ENCODE results near the gene ZMYND8.

The ZMYND8 gene

GRCh38 chr20:47319517-47320252, 36.8 kb downstream of the ZMYND8 start:
- Mint-ChIP-seq H3K27me3 (ENCODE audit: low read depth) (no peaks in the 10 kb centered on the region), H3K27ac (peak overlapping the region; percentile 70), H3K4me3 (peak overlapping the region; percentile 65), H3K4me1 (ENCODE audit: low read depth) (peaks cover 49% of the 10 kb centered on the region), H3K36me3 (ENCODE audit: low read depth) (peaks cover 14% of the 10 kb centered on the region), H3K9me3 (no peaks in the 10 kb centered on the region)
- DNase-seq (ENCODE audit: low spot score): no peak

- Mint-ChIP-seq H3K27me3 (ENCODE audit: low read depth) (no peaks in the 10 kb centered on the region), H3K36me3 (ENCODE audit: low read depth) (peaks cover 16% of the 10 kb centered on the region), H3K27ac (peak overlapping the region; percentile 70), H3K4me3 (peak overlapping the region; percentile 65), H3K4me1 (ENCODE audit: low read depth) (peaks cover 52% of the 10 kb centered on the region), H3K9me3 (no peaks in the 10 kb centered on the region)
- DNase-seq (ENCODE audit: low spot score): no peak
These were observed 37.6 kb downstream of the ZMYND8 start for GRCh38 chr20:47318586-47319516.

GRCh38 chr20:47318027-47318585, 38.4 kb downstream of the ZMYND8 start:
- H3K4me3 Mint-ChIP-seq: peak overlapping the region; percentile 65

GRCh38 chr20:47317127-47317895, 39.2 kb downstream of the ZMYND8 start:
- peaks cover 18% of the 10 kb centered on the region for H3K36me3 Mint-ChIP-seq (ENCODE audit: low read depth)
- DNase-seq (ENCODE audit: low spot score): peak; percentile 65
- H3K27me3 Mint-ChIP-seq (ENCODE audit: low read depth): no peaks in the 10 kb centered on the region
- no peaks in the 10 kb centered on the region for H3K9me3 Mint-ChIP-seq
- peaks cover 50% of the 10 kb centered on the region for H3K4me1 Mint-ChIP-seq (ENCODE audit: low read depth)
- H3K4me3 Mint-ChIP-seq: peak overlapping the region; percentile 65
- peak overlapping the region; percentile 70 for H3K27ac Mint-ChIP-seq

More at GRCh38 chr20:47318027-47318585, 38.4 kb downstream of the ZMYND8 start:
- Mint-ChIP-seq H3K36me3 (ENCODE audit: low read depth) (peaks cover 16% of the 10 kb centered on the region), H3K4me1 (ENCODE audit: low read depth) (peaks cover 52% of the 10 kb centered on the region), H3K27me3 (ENCODE audit: low read depth) (no peaks in the 10 kb centered on the region), H3K9me3 (no peaks in the 10 kb centered on the region), H3K27ac (peak overlapping the region; percentile 70)
- no peak for DNase-seq (ENCODE audit: low spot score)

- peaks cover 50% of the 10 kb centered on the region for H3K4me1 Mint-ChIP-seq (ENCODE audit: low read depth)
These were observed 39.7 kb downstream of the ZMYND8 start for GRCh38 chr20:47316776-47317126.

GRCh38 chr20:47315339-47316056, 41.0 kb downstream of the ZMYND8 start:
- Mint-ChIP-seq H3K4me3 (no peak overlapping the region), H3K9me3 (no peaks in the 10 kb centered on the region), H3K27me3 (ENCODE audit: low read depth) (no peaks in the 10 kb centered on the region), H3K27ac (peak overlapping the region; percentile 71), H3K4me1 (ENCODE audit: low read depth) (peaks cover 44% of the 10 kb centered on the region), H3K36me3 (ENCODE audit: low read depth) (peaks cover 23% of the 10 kb centered on the region)
- DNase-seq (ENCODE audit: low spot score): no peak

More at GRCh38 chr20:47316776-47317126, 39.7 kb downstream of the ZMYND8 start:
- H3K27ac Mint-ChIP-seq: peak overlapping the region; percentile 70
- H3K27me3 Mint-ChIP-seq (ENCODE audit: low read depth): no peaks in the 10 kb centered on the region
- peak overlapping the region; percentile 42 for H3K4me3 Mint-ChIP-seq
- no peak for DNase-seq (ENCODE audit: low spot score)
- peaks cover 18% of the 10 kb centered on the region for H3K36me3 Mint-ChIP-seq (ENCODE audit: low read depth)
- H3K9me3 Mint-ChIP-seq: no peaks in the 10 kb centered on the region

- Mint-ChIP-seq H3K27ac (peak overlapping the region; percentile 67), H3K9me3 (no peaks in the 10 kb centered on the region)
These were observed 41.7 kb downstream of the ZMYND8 start for GRCh38 chr20:47314647-47315338.

GRCh38 chr20:47311967-47312681, 44.4 kb downstream of the ZMYND8 start:
- Mint-ChIP-seq H3K9me3 (no peaks in the 10 kb centered on the region), H3K4me3 (no peak overlapping the region), H3K4me1 (ENCODE audit: low read depth) (peaks cover 15% of the 10 kb centered on the region), H3K27me3 (ENCODE audit: low read depth) (no peaks in the 10 kb centered on the region), H3K36me3 (ENCODE audit: low read depth) (peaks cover 24% of the 10 kb centered on the region), H3K27ac (no peak overlapping the region)
- DNase-seq (ENCODE audit: low spot score): no peak

More at GRCh38 chr20:47314647-47315338, 41.7 kb downstream of the ZMYND8 start:
- H3K27me3 Mint-ChIP-seq (ENCODE audit: low read depth): no peaks in the 10 kb centered on the region
- no peak overlapping the region for H3K4me3 Mint-ChIP-seq
- H3K4me1 Mint-ChIP-seq (ENCODE audit: low read depth): peaks cover 39% of the 10 kb centered on the region
- H3K36me3 Mint-ChIP-seq (ENCODE audit: low read depth): peaks cover 22% of the 10 kb centered on the region
- DNase-seq (ENCODE audit: low spot score): no peak

GRCh38 chr20:47311211-47311610, 45.3 kb downstream of the ZMYND8 start:
- peak overlapping the region; percentile 56 for H3K27ac Mint-ChIP-seq
- H3K36me3 Mint-ChIP-seq (ENCODE audit: low read depth): peaks cover 30% of the 10 kb centered on the region
- no peak overlapping the region for H3K4me3 Mint-ChIP-seq
- H3K4me1 Mint-ChIP-seq (ENCODE audit: low read depth): peaks cover 12% of the 10 kb centered on the region
- no peak for DNase-seq (ENCODE audit: low spot score)
- no peaks in the 10 kb centered on the region for H3K9me3 Mint-ChIP-seq
- H3K27me3 Mint-ChIP-seq (ENCODE audit: low read depth): no peaks in the 10 kb centered on the region

- H3K36me3 Mint-ChIP-seq (ENCODE audit: low read depth): peaks cover 33% of the 10 kb centered on the region
These were observed 45.8 kb downstream of the ZMYND8 start for GRCh38 chr20:47310729-47311128.

GRCh38 chr20:47309806-47310426, 46.6 kb downstream of the ZMYND8 start:
- peaks cover 34% of the 10 kb centered on the region for H3K36me3 Mint-ChIP-seq (ENCODE audit: low read depth)
- H3K27ac Mint-ChIP-seq: no peak overlapping the region
- peaks cover 11% of the 10 kb centered on the region for H3K4me1 Mint-ChIP-seq (ENCODE audit: low read depth)
- no peaks in the 10 kb centered on the region for H3K27me3 Mint-ChIP-seq (ENCODE audit: low read depth)
- no peak for DNase-seq (ENCODE audit: low spot score)
- no peak overlapping the region for H3K4me3 Mint-ChIP-seq
- H3K9me3 Mint-ChIP-seq: no peaks in the 10 kb centered on the region

More at GRCh38 chr20:47310729-47311128, 45.8 kb downstream of the ZMYND8 start:
- Mint-ChIP-seq H3K4me3 (no peak overlapping the region), H3K27me3 (ENCODE audit: low read depth) (no peaks in the 10 kb centered on the region), H3K9me3 (no peaks in the 10 kb centered on the region), H3K27ac (peak overlapping the region; percentile 56), H3K4me1 (ENCODE audit: low read depth) (peaks cover 14% of the 10 kb centered on the region)
- DNase-seq (ENCODE audit: low spot score): no peak

- H3K4me1 Mint-ChIP-seq (ENCODE audit: low read depth): peaks cover 13% of the 10 kb centered on the region
- no peak overlapping the region for H3K27ac Mint-ChIP-seq
- H3K27me3 Mint-ChIP-seq (ENCODE audit: low read depth): no peaks in the 10 kb centered on the region
- no peak for DNase-seq (ENCODE audit: low spot score)
- H3K36me3 Mint-ChIP-seq (ENCODE audit: low read depth): peaks cover 34% of the 10 kb centered on the region
- no peak overlapping the region for H3K4me3 Mint-ChIP-seq
- no peaks in the 10 kb centered on the region for H3K9me3 Mint-ChIP-seq
These were observed 47.1 kb downstream of the ZMYND8 start for GRCh38 chr20:47309394-47309793.
